Measurements from ENCODE around the gene NOXO1. TPM values are rescaled to one million over a fixed set of nuclear protein-coding genes. Genes with fewer than 3 reads are reported as not detected.

The NOXO1 gene
- total RNA-seq, 2 donors from 2014 or later: not detected

DNA sequence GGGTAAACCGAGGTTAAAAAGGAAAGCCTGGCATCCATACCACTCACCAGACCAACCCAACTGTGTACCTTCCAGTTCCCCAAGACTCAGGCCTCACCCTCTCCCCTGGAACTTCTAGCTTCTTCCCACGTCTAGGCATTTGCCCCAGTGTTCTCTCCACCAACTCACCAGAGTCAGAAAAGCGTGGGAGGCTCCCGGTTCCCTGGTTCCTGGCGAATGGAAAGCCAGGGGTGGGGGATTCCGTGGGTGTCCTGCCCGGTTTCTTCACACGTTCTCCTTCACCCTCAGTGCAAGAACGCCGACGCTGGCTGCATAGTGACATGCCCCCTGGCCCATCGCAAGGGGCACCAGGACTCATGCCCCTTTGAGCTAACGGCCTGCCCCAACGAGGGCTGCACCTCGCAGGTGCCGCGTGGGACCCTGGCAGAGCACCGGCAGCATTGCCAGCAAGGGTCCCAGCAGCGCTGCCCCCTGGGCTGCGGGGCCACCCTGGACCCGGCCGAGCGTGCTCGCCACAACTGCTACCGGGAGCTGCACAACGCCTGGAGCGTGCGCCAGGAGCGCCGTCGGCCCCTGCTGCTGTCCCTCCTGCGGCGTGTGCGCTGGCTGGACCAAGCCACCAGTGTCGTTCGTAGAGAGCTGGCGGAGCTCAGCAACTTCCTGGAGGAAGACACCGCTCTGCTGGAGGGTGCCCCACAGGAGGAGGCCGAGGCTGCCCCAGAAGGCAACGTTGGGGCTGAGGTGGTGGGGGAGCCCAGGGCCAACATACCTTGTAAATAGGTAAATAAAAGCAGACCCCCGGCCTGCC, 12.9 kb downstream of the NOXO1 start:
- no peak overlapping the region for H3K4me3 ChIP-seq
- no peaks in the 10 kb centered on the region for H3K36me3 ChIP-seq
- TF ChIP-seq, protein P1, sequence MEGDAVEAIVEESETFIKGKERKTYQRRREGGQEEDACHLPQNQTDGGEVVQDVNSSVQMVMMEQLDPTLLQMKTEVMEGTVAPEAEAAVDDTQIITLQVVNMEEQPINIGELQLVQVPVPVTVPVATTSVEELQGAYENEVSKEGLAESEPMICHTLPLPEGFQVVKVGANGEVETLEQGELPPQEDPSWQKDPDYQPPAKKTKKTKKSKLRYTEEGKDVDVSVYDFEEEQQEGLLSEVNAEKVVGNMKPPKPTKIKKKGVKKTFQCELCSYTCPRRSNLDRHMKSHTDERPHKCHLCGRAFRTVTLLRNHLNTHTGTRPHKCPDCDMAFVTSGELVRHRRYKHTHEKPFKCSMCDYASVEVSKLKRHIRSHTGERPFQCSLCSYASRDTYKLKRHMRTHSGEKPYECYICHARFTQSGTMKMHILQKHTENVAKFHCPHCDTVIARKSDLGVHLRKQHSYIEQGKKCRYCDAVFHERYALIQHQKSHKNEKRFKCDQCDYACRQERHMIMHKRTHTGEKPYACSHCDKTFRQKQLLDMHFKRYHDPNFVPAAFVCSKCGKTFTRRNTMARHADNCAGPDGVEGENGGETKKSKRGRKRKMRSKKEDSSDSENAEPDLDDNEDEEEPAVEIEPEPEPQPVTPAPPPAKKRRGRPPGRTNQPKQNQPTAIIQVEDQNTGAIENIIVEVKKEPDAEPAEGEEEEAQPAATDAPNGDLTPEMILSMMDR (IDR thresholded peaks at IDR 0.05): no peak
- ATAC-seq (ENCODE audit: insufficient number of reproducible peaks, low FRiP score, low read depth) (no peak), DNase-seq (ENCODE audit: low spot score) (no peak)
- no peak overlapping the region for H3K27ac ChIP-seq
- no peaks in the 10 kb centered on the region for H3K9me3 ChIP-seq
- H3K27me3 ChIP-seq (replicated peaks; ENCODE audit: insufficient read depth): no peaks in the 10 kb centered on the region
- peaks cover 20 to 29% of the 10 kb centered on the region in 2 donors for H3K4me1 ChIP-seq (ENCODE audit: control insufficient read depth in 1 of 2, low read depth in 2 of 2)

DNA sequence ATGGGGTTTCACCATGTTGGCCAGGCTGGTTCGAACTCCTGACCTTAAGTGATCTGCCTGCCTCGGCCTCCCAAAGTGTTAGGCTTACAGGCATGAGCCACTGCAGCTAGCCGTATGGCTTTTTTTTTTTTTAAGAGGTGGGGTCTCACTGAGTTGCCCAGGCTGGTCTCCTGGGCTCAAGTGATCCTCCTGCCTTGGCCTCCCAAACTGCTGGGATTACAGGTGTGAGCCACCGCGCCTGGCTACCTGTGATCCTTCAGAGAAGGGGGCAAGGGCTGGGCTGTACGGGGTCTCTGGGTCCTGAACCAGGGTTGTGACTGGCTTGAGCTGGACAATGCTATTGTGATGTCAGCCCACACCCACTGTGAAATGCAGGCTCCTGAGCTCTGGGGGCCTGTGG, 14.8 kb downstream of the NOXO1 start, which contains the start of gene RNF151:
Gene RNF151, plus strand, starts transcription at position 397 of the 400 bp plus-strand sequence. CDS start 26 bp downstream, outside the sequence.
- H3K36me3 ChIP-seq: peaks cover 15% of the 10 kb centered on the region
- H3K9me3 ChIP-seq: no peaks in the 10 kb centered on the region
- no peak for ATAC-seq (ENCODE audit: insufficient number of reproducible peaks, low FRiP score, low read depth)
- peak within 1 kb of the TSS; percentile 96 to 97 for H3K27ac ChIP-seq
- TF ChIP-seq, protein P1 (IDR thresholded peaks at IDR 0.05): no peak
- no peak for DNase-seq (ENCODE audit: low spot score)
- no peaks in the 10 kb centered on the region for H3K27me3 ChIP-seq (replicated peaks; ENCODE audit: insufficient read depth)
- H3K4me1 ChIP-seq (ENCODE audit: control insufficient read depth in 1 of 2, low read depth in 2 of 2): peaks cover 13 to 17% of the 10 kb centered on the region in 2 donors
- H3K4me3 ChIP-seq: peak within 1 kb of the TSS; percentile 92

DNA sequence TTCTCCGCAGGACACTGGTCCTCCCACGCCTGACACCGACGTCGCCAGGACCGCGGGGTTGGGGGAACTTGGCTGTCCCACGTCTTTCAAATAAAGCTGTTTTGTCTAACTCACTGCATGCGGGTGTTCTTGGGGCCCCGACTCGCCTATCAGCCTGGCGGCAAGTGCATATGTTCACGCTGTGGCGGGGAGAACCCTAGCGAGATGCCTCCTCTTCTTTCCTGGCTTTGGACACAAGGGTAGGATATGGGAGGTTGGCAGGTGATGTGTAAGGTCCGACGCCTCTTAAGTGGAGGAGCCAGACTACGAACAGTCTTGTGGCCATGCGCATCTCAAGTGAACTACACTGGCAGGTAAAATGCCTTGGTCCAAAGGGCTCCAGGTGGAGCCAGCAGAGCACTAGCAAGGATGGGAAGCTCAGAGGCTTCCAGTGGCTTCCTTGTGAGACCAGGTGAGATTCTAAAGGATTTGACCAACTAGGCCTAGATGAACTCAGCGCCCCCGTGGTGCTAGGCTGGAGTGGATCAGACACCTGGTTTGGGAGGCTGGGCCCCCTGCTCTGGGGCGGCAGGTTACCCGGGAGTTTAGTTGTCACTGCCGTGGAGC, 15.8 kb downstream of the NOXO1 start:
- H3K4me1 ChIP-seq (ENCODE audit: control insufficient read depth in 1 of 2, low read depth in 2 of 2): peaks cover 9 to 15% of the 10 kb centered on the region in 2 donors
- H3K9me3 ChIP-seq: no peaks in the 10 kb centered on the region
- no peak for ATAC-seq (ENCODE audit: insufficient number of reproducible peaks, low FRiP score, low read depth)
- TF ChIP-seq, protein P1 (IDR thresholded peaks at IDR 0.05): no peak
- peak overlapping the region; percentile 96 to 97 for H3K27ac ChIP-seq
- H3K4me3 ChIP-seq: peak overlapping the region; percentile 92
- H3K27me3 ChIP-seq (replicated peaks; ENCODE audit: insufficient read depth): no peaks in the 10 kb centered on the region
- no peak for DNase-seq (ENCODE audit: low spot score)
- H3K36me3 ChIP-seq: peaks cover 18% of the 10 kb centered on the region

DNA sequence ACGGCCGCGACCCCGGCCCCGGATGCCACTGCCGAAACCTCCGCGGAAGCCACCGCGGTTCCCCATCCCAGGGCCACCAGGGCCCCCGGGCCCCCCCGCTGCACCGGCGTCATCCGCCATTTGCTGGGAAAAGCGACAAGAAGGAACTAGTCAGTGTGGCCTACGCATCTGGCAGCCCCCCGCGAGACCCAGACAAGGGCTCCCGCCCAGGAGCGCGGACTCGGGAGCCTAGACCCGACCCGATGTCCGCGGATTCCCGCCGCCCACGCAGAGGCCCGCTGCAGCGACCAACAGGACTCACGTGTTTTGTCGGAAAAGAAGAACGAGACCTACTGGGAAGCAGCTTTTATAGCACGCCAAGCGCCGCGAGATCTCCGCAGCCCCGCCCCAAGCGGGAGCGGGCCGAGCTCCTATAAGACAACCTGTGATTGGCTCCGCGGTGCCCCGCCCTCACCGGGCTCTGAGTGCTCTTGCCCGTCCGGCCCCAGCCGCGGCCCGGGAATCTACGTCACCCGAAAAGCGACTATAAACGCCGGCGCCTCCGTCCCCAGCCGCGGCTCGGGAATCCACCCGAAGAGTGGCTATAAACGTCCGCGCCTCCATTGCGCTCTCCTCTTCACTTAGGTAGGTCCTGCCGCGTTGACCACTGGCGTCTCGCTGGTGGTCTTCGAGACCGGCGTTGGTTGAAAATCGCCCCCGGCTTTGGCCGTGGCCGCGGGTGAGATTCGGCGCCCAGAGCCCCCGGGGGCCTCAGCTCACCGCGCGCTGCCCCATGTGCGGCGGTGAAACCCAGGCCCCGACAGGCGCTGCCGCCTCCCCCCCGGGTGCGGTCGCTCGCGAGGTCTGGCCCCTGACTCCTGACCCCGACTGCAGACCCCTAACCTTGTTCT, 16.5 kb downstream of the NOXO1 start, which contains the start of gene RPS2:
Gene RPS2, minus strand, starts transcription at position 321 of the 890 bp plus-strand sequence. Its CDS starts 201 bp downstream, at position 120.
- Histone ChIP-seq H3K9me3 (no peaks in the 10 kb centered on the region), H3K36me3 (peaks cover 18% of the 10 kb centered on the region), H3K27me3 (replicated peaks; ENCODE audit: insufficient read depth) (no peaks in the 10 kb centered on the region), H3K4me3 (peak within 1 kb of the TSS; percentile 92), H3K4me1 (ENCODE audit: control insufficient read depth in 1 of 2, low read depth in 2 of 2) (peaks cover 12 to 23% of the 10 kb centered on the region in 2 donors), H3K27ac (peak within 1 kb of the TSS; percentile 96 to 97)
- TF ChIP-seq, protein P1 (IDR thresholded peaks at IDR 0.05): no peak
- ATAC-seq (ENCODE audit: insufficient number of reproducible peaks, low FRiP score, low read depth): peak; percentile 94
- peak; percentile 99 for DNase-seq (ENCODE audit: low spot score)

Data from thoracic aorta (tissue), 2 donors.